Neural cell (in vitro differentiated cells): ENCODE results near the gene SFI1.

ENCODE experiments used
- CTCF ChIP-seq: fragments of 450-650 bp; IDR thresholded peaks from 2 replicates; pipeline ENCODE4 v1.5.1; 2014; ENCODE audit warnings: antibody characterized with exemption, mild to moderate bottlenecking, moderate library complexity; ENCODE audit not compliant: poor library complexity, severe bottlenecking
- EP300 ChIP-seq: fragments of 450-650 bp; conservative IDR thresholded peaks from 2 replicates; pipeline ENCODE4 v1.6.1; 2014; ENCODE audit warnings: antibody characterized with exemption, mild to moderate bottlenecking, moderate library complexity; ENCODE audit not compliant: poor library complexity, severe bottlenecking
- EZH2 ChIP-seq: fragments of 200-600, 300-800 bp; shearing (Covaris generic), sonication (generic); IDR thresholded peaks from 2 replicates; pipeline ENCODE4 v1.6.1; 2014; ENCODE audit warnings: antibody characterized with exemption, low read length, borderline replicate concordance, mild to moderate bottlenecking; ENCODE audit not compliant: insufficient read depth, poor library complexity, severe bottlenecking
- POLR2AphosphoS5 ChIP-seq: IDR thresholded peaks from 2 replicates; pipeline ENCODE4 v1.6.1; 2012
- TAF1 ChIP-seq: IDR thresholded peaks from 2 replicates; pipeline ENCODE4 v1.6.1; 2012; ENCODE audit warnings: low read depth

DNA sequence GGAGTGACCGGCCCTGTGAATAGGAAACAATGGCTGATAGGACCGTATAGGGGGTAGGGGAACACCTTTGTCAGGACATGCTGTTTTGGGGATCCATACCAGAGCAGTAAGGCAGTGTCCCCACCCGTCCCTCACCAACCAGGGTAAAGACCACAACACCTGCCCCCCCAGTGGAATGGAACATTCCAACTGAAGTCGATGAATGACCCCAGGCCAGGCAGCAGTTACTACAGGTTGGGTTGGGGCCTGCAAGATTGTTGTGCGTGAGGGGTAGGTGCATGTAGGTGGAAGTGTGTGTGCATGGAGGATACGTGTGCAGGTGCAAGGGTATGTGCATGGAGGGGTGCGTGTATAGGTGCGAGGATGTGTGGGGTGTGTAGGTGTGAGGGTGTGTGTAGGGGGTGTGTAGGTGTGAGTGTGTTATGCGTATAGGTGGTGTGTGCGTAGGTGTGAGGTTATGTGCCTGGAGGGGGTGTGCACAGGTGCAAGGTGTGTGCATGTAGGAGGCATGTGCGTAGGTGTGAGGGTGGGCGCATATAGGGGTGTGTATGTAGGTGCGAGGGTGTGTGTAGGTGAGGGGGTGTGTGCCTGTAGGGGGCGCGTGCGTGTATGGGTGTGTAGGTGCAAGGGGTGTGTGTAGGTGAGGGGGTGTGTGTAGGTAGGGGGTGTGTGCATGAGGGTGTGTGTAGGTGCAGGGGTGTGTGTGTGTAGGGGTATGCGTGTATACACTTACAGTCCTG is 132.8 kb downstream of the SFI1 start:
- TF ChIP-seq TAF1 (no peak), CTCF (no peak), POLR2AphosphoS5 (no peak), EZH2 (no peak), EP300 (no peak)
